ENCODE data around the gene CAMKMT.
A peak's percentile ranks its signal among the peaks of the same experiment; 100 is the strongest.

Gene CAMKMT

GRCh38 chr2:44716131-44716530 lies 354.4 kb downstream of the CAMKMT start:
- Histone ChIP-seq H3K18ac (ENCODE audit: low read length) (no peak overlapping the region), H2BK120ac (ENCODE audit: insufficient read depth, low read length, poor library complexity) (no peak overlapping the region), H4K91ac (ENCODE audit: low read depth, low read length) (no peak overlapping the region), H3K9me3 (ENCODE audit: insufficient read depth, low read depth, low read length) (no peaks in the 10 kb centered on the region), H3K4me3 (ENCODE audit: low read depth, low read length) (no peak overlapping the region), H3K27ac (ENCODE audit: low read depth, low read length) (no peak overlapping the region), H3K4me2 (ENCODE audit: low read length) (no peak overlapping the region), H3K79me1 (ENCODE audit: low read length) (no peaks in the 10 kb centered on the region), H3K4ac (ENCODE audit: low read depth, low read length) (no peak overlapping the region), H4K12ac (ENCODE audit: low read depth, low read length) (no peak overlapping the region), H3K23ac (ENCODE audit: low read length) (no peak overlapping the region), H3K27me3 (ENCODE audit: insufficient read depth, low read length) (no peaks in the 10 kb centered on the region), H3K4me1 (ENCODE audit: control insufficient read depth in 1 of 2, insufficient read depth in 2 of 2, low read length in 2 of 2) (no peaks in the 10 kb centered on the region), H2AFZ (ENCODE audit: insufficient read depth, low read length, poor library complexity) (no peak overlapping the region), H3K14ac (ENCODE audit: low read length) (no peak overlapping the region), H2BK5ac (ENCODE audit: low read depth, low read length, poor library complexity) (no peak overlapping the region), H2BK12ac (ENCODE audit: low read length) (no peak overlapping the region), H3K79me2 (ENCODE audit: control insufficient read depth, insufficient read depth, low read length, poor library complexity) (no peaks in the 10 kb centered on the region), H3K36me3 (ENCODE audit: control insufficient read depth in 1 of 2, insufficient read depth in 2 of 2, low read length in 2 of 2) (no peaks in the 10 kb centered on the region), H2AK5ac (ENCODE audit: low read length) (no peak overlapping the region), H3K9ac (ENCODE audit: low read length) (no peak overlapping the region), H4K8ac (ENCODE audit: low read depth, low read length) (no peak overlapping the region)
- WGBS (ENCODE audit: extremely low coverage, insufficient coverage, insufficient read length) = no CpG with 5 or more reads among the region's 3 CpGs
- no peak for DNase-seq

- Histone ChIP-seq H3K36me3 (ENCODE audit: control insufficient read depth in 1 of 2, insufficient read depth in 2 of 2, low read length in 2 of 2) (no peaks in the 10 kb centered on the region), H3K9ac (ENCODE audit: low read length) (no peak overlapping the region), H3K9me3 (ENCODE audit: insufficient read depth, low read depth, low read length) (no peaks in the 10 kb centered on the region), H2BK12ac (ENCODE audit: low read length) (no peak overlapping the region), H3K4me3 (ENCODE audit: low read depth, low read length) (no peak overlapping the region), H2BK5ac (ENCODE audit: low read depth, low read length, poor library complexity) (no peak overlapping the region), H3K27ac (ENCODE audit: low read depth, low read length) (no peak overlapping the region), H3K79me2 (ENCODE audit: control insufficient read depth, insufficient read depth, low read length, poor library complexity) (no peaks in the 10 kb centered on the region), H3K79me1 (ENCODE audit: low read length) (no peaks in the 10 kb centered on the region), H2AK5ac (ENCODE audit: low read length) (no peak overlapping the region), H2BK120ac (ENCODE audit: insufficient read depth, low read length, poor library complexity) (no peak overlapping the region), H3K4me2 (ENCODE audit: low read length) (no peak overlapping the region), H3K27me3 (ENCODE audit: insufficient read depth, low read length) (no peaks in the 10 kb centered on the region), H4K12ac (ENCODE audit: low read depth, low read length) (no peak overlapping the region), H3K18ac (ENCODE audit: low read length) (no peak overlapping the region), H2AFZ (ENCODE audit: insufficient read depth, low read length, poor library complexity) (no peak overlapping the region), H4K8ac (ENCODE audit: low read depth, low read length) (no peak overlapping the region), H3K4me1 (ENCODE audit: control insufficient read depth in 1 of 2, insufficient read depth in 2 of 2, low read length in 2 of 2) (no peaks in the 10 kb centered on the region), H3K14ac (ENCODE audit: low read length) (no peak overlapping the region), H3K23ac (ENCODE audit: low read length) (no peak overlapping the region), H4K91ac (ENCODE audit: low read depth, low read length) (no peak overlapping the region), H3K4ac (ENCODE audit: low read depth, low read length) (no peak overlapping the region)
- no CpG with 5 or more reads among the region's 3 CpGs for WGBS (ENCODE audit: extremely low coverage, insufficient coverage, insufficient read length)
- no peak for DNase-seq
These were observed 356.7 kb downstream of the CAMKMT start for GRCh38 chr2:44718431-44718830.

DNA sequence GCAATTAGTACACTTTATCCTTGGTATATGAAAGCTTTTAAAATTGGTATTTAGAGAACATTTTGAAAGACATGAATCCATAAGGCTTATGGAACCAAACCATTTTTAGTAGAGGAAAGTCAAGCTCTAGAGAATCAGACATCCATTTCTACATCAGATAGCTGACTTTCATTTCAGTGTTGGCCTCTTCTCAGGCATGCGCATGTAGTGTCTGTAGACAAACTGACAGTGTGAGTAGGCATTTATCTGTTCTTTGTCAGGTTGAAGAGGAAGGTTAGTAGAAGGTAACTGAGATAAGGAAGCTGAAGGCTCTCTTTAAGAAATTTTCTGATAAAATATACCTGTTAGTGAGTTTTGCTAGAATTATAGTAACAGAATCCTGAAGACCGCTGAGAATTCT lies 357.8 kb downstream of the CAMKMT start:
- Histone ChIP-seq H3K79me2 (ENCODE audit: control insufficient read depth, insufficient read depth, low read length, poor library complexity) (no peaks in the 10 kb centered on the region), H3K4ac (ENCODE audit: low read depth, low read length) (no peak overlapping the region), H3K36me3 (ENCODE audit: control insufficient read depth in 1 of 2, insufficient read depth in 2 of 2, low read length in 2 of 2) (no peaks in the 10 kb centered on the region), H3K4me3 (ENCODE audit: low read depth, low read length) (no peak overlapping the region), H2BK12ac (ENCODE audit: low read length) (no peak overlapping the region), H3K18ac (ENCODE audit: low read length) (no peak overlapping the region), H3K4me2 (ENCODE audit: low read length) (no peak overlapping the region), H2AK5ac (ENCODE audit: low read length) (no peak overlapping the region), H4K91ac (ENCODE audit: low read depth, low read length) (no peak overlapping the region), H3K79me1 (ENCODE audit: low read length) (no peaks in the 10 kb centered on the region), H3K4me1 (ENCODE audit: control insufficient read depth in 1 of 2, insufficient read depth in 2 of 2, low read length in 2 of 2) (no peaks in the 10 kb centered on the region), H2BK5ac (ENCODE audit: low read depth, low read length, poor library complexity) (no peak overlapping the region), H3K9ac (ENCODE audit: low read length) (no peak overlapping the region), H4K12ac (ENCODE audit: low read depth, low read length) (no peak overlapping the region), H3K27ac (ENCODE audit: low read depth, low read length) (no peak overlapping the region), H3K9me3 (ENCODE audit: insufficient read depth, low read depth, low read length) (no peaks in the 10 kb centered on the region), H3K23ac (ENCODE audit: low read length) (no peak overlapping the region), H2BK120ac (ENCODE audit: insufficient read depth, low read length, poor library complexity) (no peak overlapping the region), H3K14ac (ENCODE audit: low read length) (no peak overlapping the region), H4K8ac (ENCODE audit: low read depth, low read length) (no peak overlapping the region), H3K27me3 (ENCODE audit: insufficient read depth, low read length) (no peaks in the 10 kb centered on the region), H2AFZ (ENCODE audit: insufficient read depth, low read length, poor library complexity) (no peak overlapping the region)
- no peak for DNase-seq
- WGBS (ENCODE audit: extremely low coverage, insufficient coverage, insufficient read length) = no CpG with 5 or more reads among the region's 2 CpGs

DNA sequence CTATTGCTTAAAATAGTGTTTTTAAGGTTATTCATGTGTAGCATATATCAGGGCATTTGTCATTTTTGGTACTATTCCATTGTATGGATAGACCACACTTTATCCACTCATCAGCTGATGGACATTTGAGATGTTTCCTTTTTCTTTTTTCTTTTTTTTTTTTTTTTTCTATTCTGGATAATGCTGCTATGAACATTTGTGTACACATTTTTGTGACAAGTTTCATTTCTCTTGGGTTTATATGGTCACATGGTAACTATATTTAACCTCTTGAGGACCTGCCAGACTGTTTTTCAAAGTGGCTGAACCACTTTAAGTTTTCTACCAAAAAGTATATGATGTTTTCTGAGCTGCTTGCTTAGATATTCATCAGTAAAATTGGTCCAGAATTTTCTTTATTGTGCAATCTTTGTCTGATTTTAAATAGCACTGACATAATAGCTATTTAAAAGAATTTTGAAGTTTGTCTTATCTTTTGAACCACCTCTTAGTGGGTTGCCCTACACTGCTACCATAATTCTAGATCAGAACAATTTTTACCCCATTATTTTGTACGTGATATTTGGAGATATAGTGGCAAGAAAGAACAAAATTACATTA lies 360.4 kb downstream of the CAMKMT start:
- no peaks in the 10 kb centered on the region for H3K36me3 ChIP-seq (ENCODE audit: control insufficient read depth in 1 of 2, insufficient read depth in 2 of 2, low read length in 2 of 2)
- no peaks in the 10 kb centered on the region for H3K9me3 ChIP-seq (ENCODE audit: insufficient read depth, low read depth, low read length)
- no peak overlapping the region for H3K18ac ChIP-seq (ENCODE audit: low read length)
- H2AK5ac ChIP-seq (ENCODE audit: low read length) = no peak overlapping the region
- H3K79me1 ChIP-seq (ENCODE audit: low read length) = no peaks in the 10 kb centered on the region
- no CpG with 5 or more reads among the region's 1 CpG for WGBS (ENCODE audit: extremely low coverage, insufficient coverage, insufficient read length)
- no peak overlapping the region for H4K8ac ChIP-seq (ENCODE audit: low read depth, low read length)
- H3K27me3 ChIP-seq (ENCODE audit: insufficient read depth, low read length) = no peaks in the 10 kb centered on the region
- H2AFZ ChIP-seq (ENCODE audit: insufficient read depth, low read length, poor library complexity) = no peak overlapping the region
- H2BK5ac ChIP-seq (ENCODE audit: low read depth, low read length, poor library complexity) = no peak overlapping the region
- H2BK12ac ChIP-seq (ENCODE audit: low read length) = no peak overlapping the region
- H3K4ac ChIP-seq (ENCODE audit: low read depth, low read length) = no peak overlapping the region
- H4K91ac ChIP-seq (ENCODE audit: low read depth, low read length) = no peak overlapping the region
- no peak overlapping the region for H3K4me3 ChIP-seq (ENCODE audit: low read depth, low read length)
- H3K4me2 ChIP-seq (ENCODE audit: low read length) = no peak overlapping the region
- H3K9ac ChIP-seq (ENCODE audit: low read length) = no peak overlapping the region
- H2BK120ac ChIP-seq (ENCODE audit: insufficient read depth, low read length, poor library complexity) = no peak overlapping the region
- H3K79me2 ChIP-seq (ENCODE audit: control insufficient read depth, insufficient read depth, low read length, poor library complexity) = no peaks in the 10 kb centered on the region
- DNase-seq = peak in 1 of 2 donors; percentile 66
- H3K27ac ChIP-seq (ENCODE audit: low read depth, low read length) = no peak overlapping the region
- no peaks in the 10 kb centered on the region for H3K4me1 ChIP-seq (ENCODE audit: control insufficient read depth in 1 of 2, insufficient read depth in 2 of 2, low read length in 2 of 2)
- H4K12ac ChIP-seq (ENCODE audit: low read depth, low read length) = no peak overlapping the region
- H3K14ac ChIP-seq (ENCODE audit: low read length) = no peak overlapping the region
- H3K23ac ChIP-seq (ENCODE audit: low read length) = no peak overlapping the region

Data from trophoblast cell (in vitro differentiated cells and primary cell).